DND-41 (cell line): ENCODE data around the gene ZSCAN10.

Experiments
- EZH2 ChIP-seq: IDR thresholded peaks from 3 replicates; pipeline ENCODE4 v1.6.1; 2012; ENCODE audit warnings: borderline replicate concordance, low read depth, mild to moderate bottlenecking, moderate library complexity, low read length, inconsistent platforms; ENCODE audit not compliant: severe bottlenecking
- TF ChIP-seq, protein P1 (sequence below): IDR thresholded peaks from 2 replicates; pipeline ENCODE4 v1.5.1; 2012; ENCODE audit warnings: borderline replicate concordance, low read length, moderate library complexity, mild to moderate bottlenecking; ENCODE audit not compliant: poor library complexity, severe bottlenecking; ENCODE audit errors: extremely low read depth

- no peak for TF ChIP-seq EZH2
- TF ChIP-seq, protein P1, sequence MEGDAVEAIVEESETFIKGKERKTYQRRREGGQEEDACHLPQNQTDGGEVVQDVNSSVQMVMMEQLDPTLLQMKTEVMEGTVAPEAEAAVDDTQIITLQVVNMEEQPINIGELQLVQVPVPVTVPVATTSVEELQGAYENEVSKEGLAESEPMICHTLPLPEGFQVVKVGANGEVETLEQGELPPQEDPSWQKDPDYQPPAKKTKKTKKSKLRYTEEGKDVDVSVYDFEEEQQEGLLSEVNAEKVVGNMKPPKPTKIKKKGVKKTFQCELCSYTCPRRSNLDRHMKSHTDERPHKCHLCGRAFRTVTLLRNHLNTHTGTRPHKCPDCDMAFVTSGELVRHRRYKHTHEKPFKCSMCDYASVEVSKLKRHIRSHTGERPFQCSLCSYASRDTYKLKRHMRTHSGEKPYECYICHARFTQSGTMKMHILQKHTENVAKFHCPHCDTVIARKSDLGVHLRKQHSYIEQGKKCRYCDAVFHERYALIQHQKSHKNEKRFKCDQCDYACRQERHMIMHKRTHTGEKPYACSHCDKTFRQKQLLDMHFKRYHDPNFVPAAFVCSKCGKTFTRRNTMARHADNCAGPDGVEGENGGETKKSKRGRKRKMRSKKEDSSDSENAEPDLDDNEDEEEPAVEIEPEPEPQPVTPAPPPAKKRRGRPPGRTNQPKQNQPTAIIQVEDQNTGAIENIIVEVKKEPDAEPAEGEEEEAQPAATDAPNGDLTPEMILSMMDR, result no peak
Observed at GRCh38 chr16:3051494-3051893, 47.6 kb downstream of the ZSCAN10 start.
